Non-pigmented ciliary epithelial cell (primary cell): Measurements from ENCODE around the gene MYO3B.
"Not testable (repeated sequence)": the region's sequence is repeated elsewhere in the genome, so short reads cannot be mapped to it uniquely, and the experiment has no call there.

Experiments
- DNase-seq: peaks from one replicate; pipeline ENCODE4 v3.0.0-alpha.2; 2010; ENCODE audit warnings: low read depth

MYO3B gene

GRCh38 chr2:170339750-170340692 lies 162.1 kb downstream of the MYO3B start:
- DNase-seq: no peak

- no peak for DNase-seq
Measured at GRCh38 chr2:170340693-170341068, 162.7 kb downstream of the MYO3B start.

GRCh38 chr2:170341684-170342623 lies 164.0 kb downstream of the MYO3B start:
- no peak for DNase-seq

- no peak for DNase-seq
Measured at GRCh38 chr2:170344663-170345346, 166.9 kb downstream of the MYO3B start.

GRCh38 chr2:170345607-170346006 lies 167.7 kb downstream of the MYO3B start:
- DNase-seq: no peak

GRCh38 chr2:170349269-170349668 lies 171.3 kb downstream of the MYO3B start:
- DNase-seq: not testable (repeated sequence)

GRCh38 chr2:170350929-170351826 lies 173.2 kb downstream of the MYO3B start:
- DNase-seq: no peak

- DNase-seq: no peak
Measured at GRCh38 chr2:170353723-170354122, 175.8 kb downstream of the MYO3B start.

GRCh38 chr2:170354388-170354787 lies 176.4 kb downstream of the MYO3B start:
- DNase-seq: no peak

- DNase-seq: no peak
Measured at GRCh38 chr2:170354855-170355780, 177.2 kb downstream of the MYO3B start.

GRCh38 chr2:170359466-170359865 lies 181.5 kb downstream of the MYO3B start:
- no peak for DNase-seq

GRCh38 chr2:170360546-170361089 lies 182.7 kb downstream of the MYO3B start:
- DNase-seq: no peak

GRCh38 chr2:170361090-170361936 lies 183.4 kb downstream of the MYO3B start:
- DNase-seq: peak; percentile 19

GRCh38 chr2:170362313-170362870 lies 184.4 kb downstream of the MYO3B start:
- DNase-seq: no peak

GRCh38 chr2:170362871-170363631 lies 185.1 kb downstream of the MYO3B start:
- DNase-seq: no peak

GRCh38 chr2:170365003-170365402 lies 187.1 kb downstream of the MYO3B start:
- DNase-seq: no peak

- DNase-seq: no peak
Measured at GRCh38 chr2:170365686-170366085, 187.7 kb downstream of the MYO3B start.

GRCh38 chr2:170368370-170368769 lies 190.4 kb downstream of the MYO3B start:
- no peak for DNase-seq
